HL-60 (cell line): ENCODE results near the gene SLC16A10.

ENCODE experiments used
- REST ChIP-seq: IDR thresholded peaks from 2 replicates; pipeline ENCODE4 v1.6.1; 2012; ENCODE audit warnings: low read depth; ENCODE audit not compliant: insufficient replicate concordance
- TF ChIP-seq, protein P1 (sequence below): IDR thresholded peaks from one replicate; pipeline ENCODE4 v1.5.1; 2011; ENCODE audit warnings: low read length, control low read depth, inconsistent platforms; ENCODE audit not compliant: insufficient read depth

- TF ChIP-seq, protein P1, sequence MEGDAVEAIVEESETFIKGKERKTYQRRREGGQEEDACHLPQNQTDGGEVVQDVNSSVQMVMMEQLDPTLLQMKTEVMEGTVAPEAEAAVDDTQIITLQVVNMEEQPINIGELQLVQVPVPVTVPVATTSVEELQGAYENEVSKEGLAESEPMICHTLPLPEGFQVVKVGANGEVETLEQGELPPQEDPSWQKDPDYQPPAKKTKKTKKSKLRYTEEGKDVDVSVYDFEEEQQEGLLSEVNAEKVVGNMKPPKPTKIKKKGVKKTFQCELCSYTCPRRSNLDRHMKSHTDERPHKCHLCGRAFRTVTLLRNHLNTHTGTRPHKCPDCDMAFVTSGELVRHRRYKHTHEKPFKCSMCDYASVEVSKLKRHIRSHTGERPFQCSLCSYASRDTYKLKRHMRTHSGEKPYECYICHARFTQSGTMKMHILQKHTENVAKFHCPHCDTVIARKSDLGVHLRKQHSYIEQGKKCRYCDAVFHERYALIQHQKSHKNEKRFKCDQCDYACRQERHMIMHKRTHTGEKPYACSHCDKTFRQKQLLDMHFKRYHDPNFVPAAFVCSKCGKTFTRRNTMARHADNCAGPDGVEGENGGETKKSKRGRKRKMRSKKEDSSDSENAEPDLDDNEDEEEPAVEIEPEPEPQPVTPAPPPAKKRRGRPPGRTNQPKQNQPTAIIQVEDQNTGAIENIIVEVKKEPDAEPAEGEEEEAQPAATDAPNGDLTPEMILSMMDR: no peak
- no peak for TF ChIP-seq REST
Measured at GRCh38 chr6:111201244-111201554, 113.9 kb downstream of the SLC16A10 start.
